Iris pigment epithelial cell (primary cell): ENCODE results near the gene LMF1.
"Not testable (repeated sequence)": the region's sequence is repeated elsewhere in the genome, so short reads cannot be mapped to it uniquely, and the experiment has no call there.

Experiments
- DNase-seq: peaks from one replicate; pipeline ENCODE4 v3.0.0-alpha.2; 2011; ENCODE audit warnings: low read depth

The LMF1 gene

GRCh38 chr16:970386-970765 lies 408 bp downstream of the LMF1 start:
- DNase-seq = no peak

GRCh38 chr16:969508-970385 lies 1.0 kb downstream of the LMF1 start:
- peak; percentile 22 for DNase-seq

- DNase-seq = no peak
Measured at GRCh38 chr16:968620-969019, 2.2 kb downstream of the LMF1 start.

- no peak for DNase-seq
Measured at GRCh38 chr16:967546-968295, 3.1 kb downstream of the LMF1 start.

- DNase-seq = no peak
Measured at GRCh38 chr16:967077-967541, 3.7 kb downstream of the LMF1 start.

- DNase-seq = no peak
Measured at GRCh38 chr16:966505-966904, 4.3 kb downstream of the LMF1 start.

GRCh38 chr16:966035-966434 lies 4.7 kb downstream of the LMF1 start:
- DNase-seq = no peak

GRCh38 chr16:965487-965886 lies 5.3 kb downstream of the LMF1 start:
- no peak for DNase-seq

GRCh38 chr16:965036-965395 lies 5.8 kb downstream of the LMF1 start:
- no peak for DNase-seq

- peak; percentile 28 for DNase-seq
Measured at GRCh38 chr16:964356-965035, 6.3 kb downstream of the LMF1 start.

GRCh38 chr16:963913-964312 lies 6.9 kb downstream of the LMF1 start:
- DNase-seq = no peak

GRCh38 chr16:962901-963814 lies 7.6 kb downstream of the LMF1 start:
- DNase-seq = no peak

- DNase-seq = no peak
Measured at GRCh38 chr16:962366-962765, 8.4 kb downstream of the LMF1 start.

- DNase-seq = no peak
Measured at GRCh38 chr16:959232-960040, 11.3 kb downstream of the LMF1 start.

GRCh38 chr16:955766-956165 lies 15.0 kb downstream of the LMF1 start:
- DNase-seq = not testable (repeated sequence)

- not testable (repeated sequence) for DNase-seq
Measured at GRCh38 chr16:953818-954217, 17.0 kb downstream of the LMF1 start.

- DNase-seq = no peak
Measured at GRCh38 chr16:952321-952720, 18.5 kb downstream of the LMF1 start.

GRCh38 chr16:951660-952301 lies 19.0 kb downstream of the LMF1 start:
- DNase-seq = no peak

- DNase-seq = not testable (repeated sequence)
Measured at GRCh38 chr16:950733-951573, 19.8 kb downstream of the LMF1 start.
